ENCODE data around the gene ADAMTS2.
"Not testable (repeated sequence)": the region's sequence is repeated elsewhere in the genome, so short reads cannot be mapped to it uniquely, and the experiment has no call there.

ADAMTS2 gene

GRCh38 chr5:179327021-179327735, 18.1 kb downstream of the ADAMTS2 start:
- in situ Hi-C loops (cut with HindIII; ENCODE audit: low sequenced_read_pairs), result no loop called here

GRCh38 chr5:179326122-179326927, 18.9 kb downstream of the ADAMTS2 start:
- in situ Hi-C loops (cut with HindIII; ENCODE audit: low sequenced_read_pairs), result no loop called here

- in situ Hi-C loops (cut with HindIII; ENCODE audit: low sequenced_read_pairs), result no loop called here
Observed at GRCh38 chr5:179325296-179326031, 19.8 kb downstream of the ADAMTS2 start.

- in situ Hi-C loops (cut with HindIII; ENCODE audit: low sequenced_read_pairs), result no loop called here
Observed at GRCh38 chr5:179324760-179325295, 20.4 kb downstream of the ADAMTS2 start.

GRCh38 chr5:179324316-179324715, 20.9 kb downstream of the ADAMTS2 start:
- in situ Hi-C loops (cut with HindIII; ENCODE audit: low sequenced_read_pairs), result not testable (repeated sequence)

- in situ Hi-C loops (cut with HindIII; ENCODE audit: low sequenced_read_pairs), result no loop called here
Observed at GRCh38 chr5:179323026-179323870, 22.0 kb downstream of the ADAMTS2 start.

- in situ Hi-C loops (cut with HindIII; ENCODE audit: low sequenced_read_pairs), result no loop called here
Observed at GRCh38 chr5:179322071-179323025, 22.9 kb downstream of the ADAMTS2 start.

- in situ Hi-C loops (cut with HindIII; ENCODE audit: low sequenced_read_pairs), result no loop called here
Observed at GRCh38 chr5:179321206-179321987, 23.9 kb downstream of the ADAMTS2 start.

- in situ Hi-C loops (cut with HindIII; ENCODE audit: low sequenced_read_pairs), result no loop called here
Observed at GRCh38 chr5:179319741-179320281, 25.4 kb downstream of the ADAMTS2 start.

- in situ Hi-C loops (cut with HindIII; ENCODE audit: low sequenced_read_pairs), result no loop called here
Observed at GRCh38 chr5:179319123-179319522, 26.1 kb downstream of the ADAMTS2 start.

GRCh38 chr5:179318221-179318955, 26.9 kb downstream of the ADAMTS2 start:
- in situ Hi-C loops (cut with HindIII; ENCODE audit: low sequenced_read_pairs), result no loop called here

- in situ Hi-C loops (cut with HindIII; ENCODE audit: low sequenced_read_pairs), result no loop called here
Observed at GRCh38 chr5:179317411-179318220, 27.6 kb downstream of the ADAMTS2 start.

- in situ Hi-C loops (cut with HindIII; ENCODE audit: low sequenced_read_pairs), result no loop called here
Observed at GRCh38 chr5:179316982-179317381, 28.3 kb downstream of the ADAMTS2 start.

GRCh38 chr5:179316111-179316551, 29.1 kb downstream of the ADAMTS2 start:
- in situ Hi-C loops (cut with HindIII; ENCODE audit: low sequenced_read_pairs), result no loop called here

GRCh38 chr5:179315356-179315890, 29.8 kb downstream of the ADAMTS2 start:
- in situ Hi-C loops (cut with HindIII; ENCODE audit: low sequenced_read_pairs), result no loop called here

GRCh38 chr5:179314606-179315355, 30.5 kb downstream of the ADAMTS2 start:
- in situ Hi-C loops (cut with HindIII; ENCODE audit: low sequenced_read_pairs), result no loop called here

All from DLD1 (cell line).